WTC11 (cell line): ENCODE measurements around the gene COL1A1. TPM values are rescaled to one million over a fixed set of nuclear protein-coding genes. Genes with fewer than 3 reads are reported as not detected.

Experiments
- ATAC-seq: fragments of 200-7000 bp; cut with Tn5 transposase; 2 replicates; pipeline ENCODE4 v1.10.0; 2021; ENCODE audit warnings: mild to moderate bottlenecking, moderate library complexity
- CTCF ChIA-PET: fragments of 300-600 bp; sonication (Branson Sonifier 250); formaldehyde crosslinking; loops from one replicate; lab custom pipeline; 2021; ENCODE audit warnings: antibody characterized with exemption; lab: Charles Lee
- POLR2A ChIA-PET: fragments of 350-600 bp; sonication (Branson Sonifier 250); formaldehyde crosslinking; loops from one replicate; lab custom pipeline; 2021; ENCODE audit warnings: antibody characterized with exemption; lab: Charles Lee
- DNase-seq: peaks from one replicate; pipeline ENCODE4 v3.0.0; 2021; ENCODE audit warnings: low spot score
- H3K27ac Mint-ChIP-seq: 2 replicates; pipeline ENCODE4 v1.8.0; 2021; ENCODE audit warnings: mixed read lengths
- H3K27me3 Mint-ChIP-seq: 2 replicates; pipeline ENCODE4 v1.8.0; 2021; ENCODE audit warnings: low read depth, mild to moderate bottlenecking, moderate library complexity, mixed read lengths
- H3K36me3 Mint-ChIP-seq: 2 replicates; pipeline ENCODE4 v1.8.0; 2021; ENCODE audit warnings: mixed read lengths
- H3K4me1 Mint-ChIP-seq: 2 replicates; pipeline ENCODE4 v1.8.0; 2022; ENCODE audit warnings: mixed read lengths
- H3K4me3 Mint-ChIP-seq: 2 replicates; pipeline ENCODE4 v1.8.0; 2021; ENCODE audit warnings: mild to moderate bottlenecking, moderate library complexity, mixed read lengths
- H3K9me3 Mint-ChIP-seq: 2 replicates; pipeline ENCODE4 v1.8.0; 2021; ENCODE audit warnings: mixed read lengths
- ATF1 ChIP-seq: sonication (generic); formaldehyde crosslinking; IDR thresholded peaks from 2 replicates; pipeline ENCODE4 v1.8.1; 2023; ENCODE audit warnings: mild to moderate bottlenecking, moderate library complexity, missing genetic modification reagents
- CREM ChIP-seq: sonication (generic); formaldehyde crosslinking; IDR thresholded peaks from 2 replicates; pipeline ENCODE4 v1.8.1; 2022; ENCODE audit warnings: mild to moderate bottlenecking, missing genetic modification reagents, moderate library complexity
- CTCF ChIP-seq: fragments of 200-600 bp; IDR thresholded peaks from 2 replicates; pipeline ENCODE4 v1.8.0; 2022; ENCODE audit warnings: antibody characterized with exemption
- ESRRA ChIP-seq: sonication (generic); formaldehyde crosslinking; IDR thresholded peaks from 2 replicates; pipeline ENCODE4 v1.8.1; 2022; ENCODE audit warnings: mild to moderate bottlenecking, missing genetic modification reagents, borderline replicate concordance
- HMGA2 ChIP-seq: fragments of 250-450 bp; sonication (Bioruptor Pico); IDR thresholded peaks from 2 replicates; pipeline ENCODE4 v1.4.0; 2021; ENCODE audit warnings: mild to moderate bottlenecking, moderate library complexity
- IRF2 ChIP-seq: sonication (generic); formaldehyde crosslinking; IDR thresholded peaks from 2 replicates; pipeline ENCODE4 v1.8.0; 2022; ENCODE audit warnings: low read depth, missing genetic modification reagents, borderline replicate concordance
- JAZF1 ChIP-seq: fragments of 250-450 bp; sonication (Bioruptor Pico); IDR thresholded peaks from 2 replicates; pipeline ENCODE4 v1.9.0; 2021; ENCODE audit warnings: moderate library complexity, mild to moderate bottlenecking, inconsistent platforms
- MLX ChIP-seq: sonication (generic); formaldehyde crosslinking; IDR thresholded peaks from 2 replicates; pipeline ENCODE4 v1.8.1; 2023; ENCODE audit warnings: mild to moderate bottlenecking, missing genetic modification reagents, moderate library complexity
- MYBL2 ChIP-seq: sonication (generic); formaldehyde crosslinking; IDR thresholded peaks from 2 replicates; pipeline ENCODE4 v1.8.1; 2023; ENCODE audit warnings: mild to moderate bottlenecking, moderate library complexity, missing genetic modification reagents
- NFATC4 ChIP-seq: fragments of 250-450 bp; sonication (Bioruptor Pico); IDR thresholded peaks from 2 replicates; pipeline ENCODE4 v1.9.0; 2021; ENCODE audit warnings: mild to moderate bottlenecking
- NR1H2 ChIP-seq: sonication (generic); formaldehyde crosslinking; IDR thresholded peaks from 2 replicates; pipeline ENCODE4 v1.9.0; 2021; ENCODE audit warnings: mild to moderate bottlenecking, moderate library complexity, missing genetic modification reagents
- NR3C1 ChIP-seq: sonication (generic); formaldehyde crosslinking; conservative IDR thresholded peaks from 2 replicates; pipeline ENCODE4 v1.8.1; 2023; ENCODE audit warnings: low read depth, mild to moderate bottlenecking, missing genetic modification reagents
- RELA ChIP-seq: sonication (generic); formaldehyde crosslinking; IDR thresholded peaks from 2 replicates; pipeline ENCODE4 v1.8.1; 2022; ENCODE audit warnings: missing genetic modification reagents, mild to moderate bottlenecking, borderline replicate concordance
- TCF7 ChIP-seq: sonication (generic); formaldehyde crosslinking; IDR thresholded peaks from 2 replicates; pipeline ENCODE4 v1.8.0; 2022; ENCODE audit warnings: mild to moderate bottlenecking, low read depth, missing genetic modification reagents, moderate library complexity
- ZBTB21 ChIP-seq: sonication (generic); formaldehyde crosslinking; IDR thresholded peaks from 2 replicates; pipeline ENCODE4 v1.8.1; 2023; ENCODE audit warnings: mild to moderate bottlenecking, missing genetic modification reagents, borderline replicate concordance
- ZNF138 ChIP-seq: sonication (generic); formaldehyde crosslinking; conservative IDR thresholded peaks from 2 replicates; pipeline ENCODE4 v1.8.1; 2022; ENCODE audit warnings: mild to moderate bottlenecking, moderate library complexity, missing genetic modification reagents
- ZNF263 ChIP-seq: sonication (generic); formaldehyde crosslinking; IDR thresholded peaks from 2 replicates; pipeline ENCODE4 v1.8.1; 2022; ENCODE audit warnings: low read depth, mild to moderate bottlenecking, moderate library complexity, missing genetic modification reagents
- ZNF512 ChIP-seq: sonication (generic); formaldehyde crosslinking; IDR thresholded peaks from 2 replicates; pipeline ENCODE4 v1.8.1; 2022; ENCODE audit warnings: missing genetic modification reagents, borderline replicate concordance
- total RNA-seq: library from RNA; stranded (reverse); gene quantifications from 3 replicates; pipeline ENCODE4 v1.2.3, GENCODE V29; 2021
- TF ChIP-seq, protein P1 (sequence below): sonication (generic); formaldehyde crosslinking; IDR thresholded peaks from 2 replicates; pipeline ENCODE4 v1.8.0; 2022; ENCODE audit warnings: missing genetic modification reagents
- TF ChIP-seq, protein P2 (sequence below): fragments of 250-450 bp; sonication (Bioruptor Pico); IDR thresholded peaks from 2 replicates; pipeline ENCODE4 v2.1.2; 2022; ENCODE audit warnings: mild to moderate bottlenecking, moderate library complexity
- TF ChIP-seq, protein P3 (sequence below): sonication (generic); formaldehyde crosslinking; IDR thresholded peaks from 2 replicates; pipeline ENCODE4 v1.8.1; 2022; ENCODE audit warnings: low read depth, mild to moderate bottlenecking, moderate library complexity, missing genetic modification reagents, borderline replicate concordance

Gene COL1A1
- total RNA-seq, 1 experiment from 2014 or later = 52.1 TPM

DNA sequence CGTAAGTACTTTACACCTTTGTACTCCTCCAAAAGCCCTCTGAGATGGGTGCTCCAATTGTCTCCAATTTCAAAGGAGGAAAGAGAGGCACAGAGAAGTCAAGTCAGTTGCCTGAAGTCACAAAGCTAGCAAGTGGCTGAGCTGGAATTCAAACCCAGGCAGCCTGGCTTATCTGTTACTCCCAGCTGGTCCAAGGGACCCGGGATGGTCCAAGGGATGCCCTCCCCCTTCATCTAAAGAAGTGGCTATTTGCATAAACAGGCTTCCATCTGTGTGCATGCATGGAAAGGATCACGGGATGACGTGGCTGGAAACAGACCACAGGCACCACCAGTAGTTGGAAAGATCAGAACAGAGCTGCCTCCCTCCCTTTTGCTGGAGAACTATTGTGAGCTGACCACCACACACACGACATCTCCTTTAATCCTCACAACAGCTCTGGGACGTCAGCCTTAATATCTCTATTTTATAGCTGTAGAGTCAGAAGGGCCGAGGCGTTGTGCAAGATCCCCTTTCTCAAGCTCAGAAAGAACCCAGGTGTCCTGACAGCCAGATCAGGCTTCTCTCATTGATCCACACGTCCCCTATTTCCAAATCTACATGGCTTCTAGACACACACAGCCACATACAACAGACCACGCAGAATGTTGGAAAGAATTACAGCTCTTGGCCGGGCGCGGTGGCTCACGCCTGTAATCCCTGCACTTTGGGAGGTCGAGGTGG, 10.9 kb upstream of the COL1A1 start (continued):
- TF ChIP-seq, protein P1, sequence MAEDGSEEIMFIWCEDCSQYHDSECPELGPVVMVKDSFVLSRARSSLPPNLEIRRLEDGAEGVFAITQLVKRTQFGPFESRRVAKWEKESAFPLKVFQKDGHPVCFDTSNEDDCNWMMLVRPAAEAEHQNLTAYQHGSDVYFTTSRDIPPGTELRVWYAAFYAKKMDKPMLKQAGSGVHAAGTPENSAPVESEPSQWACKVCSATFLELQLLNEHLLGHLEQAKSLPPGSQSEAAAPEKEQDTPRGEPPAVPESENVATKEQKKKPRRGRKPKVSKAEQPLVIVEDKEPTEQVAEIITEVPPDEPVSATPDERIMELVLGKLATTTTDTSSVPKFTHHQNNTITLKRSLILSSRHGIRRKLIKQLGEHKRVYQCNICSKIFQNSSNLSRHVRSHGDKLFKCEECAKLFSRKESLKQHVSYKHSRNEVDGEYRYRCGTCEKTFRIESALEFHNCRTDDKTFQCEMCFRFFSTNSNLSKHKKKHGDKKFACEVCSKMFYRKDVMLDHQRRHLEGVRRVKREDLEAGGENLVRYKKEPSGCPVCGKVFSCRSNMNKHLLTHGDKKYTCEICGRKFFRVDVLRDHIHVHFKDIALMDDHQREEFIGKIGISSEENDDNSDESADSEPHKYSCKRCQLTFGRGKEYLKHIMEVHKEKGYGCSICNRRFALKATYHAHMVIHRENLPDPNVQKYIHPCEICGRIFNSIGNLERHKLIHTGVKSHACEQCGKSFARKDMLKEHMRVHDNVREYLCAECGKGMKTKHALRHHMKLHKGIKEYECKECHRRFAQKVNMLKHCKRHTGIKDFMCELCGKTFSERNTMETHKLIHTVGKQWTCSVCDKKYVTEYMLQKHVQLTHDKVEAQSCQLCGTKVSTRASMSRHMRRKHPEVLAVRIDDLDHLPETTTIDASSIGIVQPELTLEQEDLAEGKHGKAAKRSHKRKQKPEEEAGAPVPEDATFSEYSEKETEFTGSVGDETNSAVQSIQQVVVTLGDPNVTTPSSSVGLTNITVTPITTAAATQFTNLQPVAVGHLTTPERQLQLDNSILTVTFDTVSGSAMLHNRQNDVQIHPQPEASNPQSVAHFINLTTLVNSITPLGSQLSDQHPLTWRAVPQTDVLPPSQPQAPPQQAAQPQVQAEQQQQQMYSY (CRISPR knock-in tag) = no peak
- no peak for TF ChIP-seq RELA (CRISPR knock-in tag)
- no peak for TF ChIP-seq CREM (CRISPR knock-in tag)
- TF ChIP-seq ZNF512 (CRISPR knock-in tag) = no peak
- no peak for TF ChIP-seq ZNF263 (CRISPR knock-in tag)

GRCh38 chr17:50211249-50212120, 10.1 kb upstream of the COL1A1 start:
- H3K4me3 Mint-ChIP-seq = no peak overlapping the region
- ChIA-PET CTCF (interaction anchor here (0.9 to 15.3 kb wide), 11 partner anchors 10 to 186 kb away, joined by 4 to 514 read pairs (median 8); partner anchors contain the start of genes COL1A1, LRRC59, PDK2 and TMEM92), POLR2A (interaction anchor here (4.3 kb wide), 1 partner anchor 11 kb away, joined by 15 read pairs; the partner anchor contains the start of gene COL1A1)
- ATAC-seq (no peak), DNase-seq (no peak)
- peaks cover 15% of the 10 kb centered on the region for H3K27me3 Mint-ChIP-seq
- H3K9me3 Mint-ChIP-seq = no peaks in the 10 kb centered on the region
- no peaks in the 10 kb centered on the region for H3K36me3 Mint-ChIP-seq
- peak overlapping the region; percentile 47; the same call in 1 of the 2 replicates for H3K27ac Mint-ChIP-seq
- peaks cover 66% of the 10 kb centered on the region for H3K4me1 Mint-ChIP-seq
- TF ChIP-seq ESRRA (CRISPR knock-in tag) (no peak), MYBL2 (CRISPR knock-in tag) (no peak), NR3C1 (CRISPR knock-in tag) (no peak), ZBTB21 (CRISPR knock-in tag) (no peak), CTCF (no peak), NFATC4 (no peak), ZNF138 (no peak), HMGA2 (CRISPR knock-in tag) (no peak), JAZF1 (CRISPR knock-in tag) (no peak), ATF1 (no peak), IRF2 (no peak), NR1H2 (CRISPR knock-in tag) (no peak), TCF7 (CRISPR knock-in tag) (no peak), MLX (CRISPR knock-in tag) (no peak), ZNF512 (CRISPR knock-in tag) (no peak)
- TF ChIP-seq, protein P2, sequence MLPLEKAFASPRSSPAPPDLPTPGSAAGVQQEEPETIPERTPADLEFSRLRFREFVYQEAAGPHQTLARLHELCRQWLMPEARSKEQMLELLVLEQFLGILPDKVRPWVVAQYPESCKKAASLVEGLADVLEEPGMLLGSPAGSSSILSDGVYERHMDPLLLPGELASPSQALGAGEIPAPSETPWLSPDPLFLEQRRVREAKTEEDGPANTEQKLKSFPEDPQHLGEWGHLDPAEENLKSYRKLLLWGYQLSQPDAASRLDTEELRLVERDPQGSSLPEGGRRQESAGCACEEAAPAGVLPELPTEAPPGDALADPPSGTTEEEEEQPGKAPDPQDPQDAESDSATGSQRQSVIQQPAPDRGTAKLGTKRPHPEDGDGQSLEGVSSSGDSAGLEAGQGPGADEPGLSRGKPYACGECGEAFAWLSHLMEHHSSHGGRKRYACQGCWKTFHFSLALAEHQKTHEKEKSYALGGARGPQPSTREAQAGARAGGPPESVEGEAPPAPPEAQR (CRISPR knock-in tag) = no peak
- TF ChIP-seq, protein P3, sequence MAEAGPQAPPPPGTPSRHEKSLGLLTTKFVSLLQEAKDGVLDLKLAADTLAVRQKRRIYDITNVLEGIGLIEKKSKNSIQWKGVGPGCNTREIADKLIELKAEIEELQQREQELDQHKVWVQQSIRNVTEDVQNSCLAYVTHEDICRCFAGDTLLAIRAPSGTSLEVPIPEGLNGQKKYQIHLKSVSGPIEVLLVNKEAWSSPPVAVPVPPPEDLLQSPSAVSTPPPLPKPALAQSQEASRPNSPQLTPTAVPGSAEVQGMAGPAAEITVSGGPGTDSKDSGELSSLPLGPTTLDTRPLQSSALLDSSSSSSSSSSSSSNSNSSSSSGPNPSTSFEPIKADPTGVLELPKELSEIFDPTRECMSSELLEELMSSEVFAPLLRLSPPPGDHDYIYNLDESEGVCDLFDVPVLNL (CRISPR knock-in tag) = no peak
